Astrocyte (in vitro differentiated cells and primary cell): ENCODE results near the gene FGFR4.

ENCODE experiments used
- CTCF ChIP-seq: IDR thresholded peaks from 2 replicates; pipeline ENCODE4 v1.5.1; 2011; ENCODE audit warnings: low read depth, mild to moderate bottlenecking, inconsistent platforms, low read length, moderate library complexity; ENCODE audit not compliant: insufficient read depth
- EZH2 ChIP-seq: IDR thresholded peaks from 2 replicates; pipeline ENCODE4 v1.6.1; 2012; ENCODE audit warnings: mild to moderate bottlenecking, low read length, inconsistent platforms; ENCODE audit not compliant: insufficient read depth

DNA sequence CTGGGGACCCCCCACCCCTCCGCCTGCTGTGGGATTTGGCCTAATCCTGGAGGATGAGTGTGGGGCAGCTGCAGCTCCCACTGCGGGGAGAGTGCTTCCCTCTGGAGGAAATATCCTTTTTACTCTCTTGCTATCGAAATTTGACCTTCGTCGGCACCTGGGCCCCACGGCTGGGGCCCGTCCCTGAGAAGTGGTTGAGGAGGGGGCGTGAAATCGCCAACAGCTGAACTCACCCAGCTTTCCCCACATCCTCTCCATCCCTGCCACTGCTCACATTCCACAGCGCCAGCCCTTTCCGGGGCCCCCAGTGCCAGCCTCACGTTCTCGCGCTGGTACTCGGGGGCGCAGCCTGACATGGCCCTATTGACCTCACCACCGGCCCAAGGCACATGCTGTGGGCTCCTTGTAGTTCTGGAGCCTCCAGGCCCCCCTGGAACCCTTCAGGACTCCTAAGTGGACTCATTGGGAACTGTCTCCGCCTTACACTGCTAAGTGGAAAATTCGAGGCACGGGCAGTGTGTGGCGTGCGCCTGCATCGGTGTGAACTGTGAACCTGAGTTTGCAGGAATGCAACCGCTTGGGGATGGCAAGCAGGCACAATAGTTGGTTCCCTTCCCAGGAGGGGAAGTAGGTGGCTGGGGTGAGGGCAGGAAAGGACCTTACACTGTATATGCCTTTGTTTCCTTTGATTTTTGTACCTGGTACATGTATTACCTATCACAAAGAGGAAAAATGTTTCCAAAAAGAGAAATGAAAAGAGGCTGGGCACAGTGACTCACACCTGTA is 19.2 kb downstream of the FGFR4 start:
- no peak for TF ChIP-seq CTCF
- no peak for TF ChIP-seq EZH2
